Measurements from ENCODE around the gene MAP4K4.

The MAP4K4 gene

GRCh38 chr2:101816598-101816997 lies 119.1 kb downstream of the MAP4K4 start:
- TF ChIP-seq, protein P1, sequence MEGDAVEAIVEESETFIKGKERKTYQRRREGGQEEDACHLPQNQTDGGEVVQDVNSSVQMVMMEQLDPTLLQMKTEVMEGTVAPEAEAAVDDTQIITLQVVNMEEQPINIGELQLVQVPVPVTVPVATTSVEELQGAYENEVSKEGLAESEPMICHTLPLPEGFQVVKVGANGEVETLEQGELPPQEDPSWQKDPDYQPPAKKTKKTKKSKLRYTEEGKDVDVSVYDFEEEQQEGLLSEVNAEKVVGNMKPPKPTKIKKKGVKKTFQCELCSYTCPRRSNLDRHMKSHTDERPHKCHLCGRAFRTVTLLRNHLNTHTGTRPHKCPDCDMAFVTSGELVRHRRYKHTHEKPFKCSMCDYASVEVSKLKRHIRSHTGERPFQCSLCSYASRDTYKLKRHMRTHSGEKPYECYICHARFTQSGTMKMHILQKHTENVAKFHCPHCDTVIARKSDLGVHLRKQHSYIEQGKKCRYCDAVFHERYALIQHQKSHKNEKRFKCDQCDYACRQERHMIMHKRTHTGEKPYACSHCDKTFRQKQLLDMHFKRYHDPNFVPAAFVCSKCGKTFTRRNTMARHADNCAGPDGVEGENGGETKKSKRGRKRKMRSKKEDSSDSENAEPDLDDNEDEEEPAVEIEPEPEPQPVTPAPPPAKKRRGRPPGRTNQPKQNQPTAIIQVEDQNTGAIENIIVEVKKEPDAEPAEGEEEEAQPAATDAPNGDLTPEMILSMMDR (IDR thresholded peaks at IDR 0.05; ENCODE audit: low read depth, low read length), result no peak
- no peak overlapping the region for H3K4me3 ChIP-seq (ENCODE audit: low read depth, low read length)

DNA sequence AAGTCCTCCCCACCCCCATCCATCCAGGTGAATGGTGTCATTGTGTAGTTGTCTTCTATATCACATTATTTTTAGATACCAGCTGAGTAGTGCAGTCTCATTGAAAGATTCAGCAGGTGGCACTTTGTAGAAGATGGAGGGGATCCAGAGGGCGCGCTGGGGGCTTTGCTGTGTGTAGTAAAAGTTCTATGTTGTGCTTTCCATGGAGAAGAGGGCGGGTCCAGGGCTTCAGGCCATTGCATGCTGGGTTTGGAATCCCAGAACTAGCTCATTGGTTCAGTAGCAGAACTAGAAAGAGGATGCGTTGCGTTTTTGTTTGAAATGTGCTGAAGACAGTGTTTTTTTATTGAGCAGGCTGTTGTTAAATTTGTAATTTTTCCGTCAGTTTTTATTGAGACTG lies 120.0 kb downstream of the MAP4K4 start:
- TF ChIP-seq, protein P1 (IDR thresholded peaks at IDR 0.05; ENCODE audit: low read depth, low read length), result no peak
- no peak overlapping the region for H3K4me3 ChIP-seq (ENCODE audit: low read depth, low read length)

- no peak overlapping the region for H3K4me3 ChIP-seq (ENCODE audit: low read depth, low read length)
- TF ChIP-seq, protein P1 (IDR thresholded peaks at IDR 0.05; ENCODE audit: low read depth, low read length), result no peak
Observed at GRCh38 chr2:101818531-101819451, 121.3 kb downstream of the MAP4K4 start.

DNA sequence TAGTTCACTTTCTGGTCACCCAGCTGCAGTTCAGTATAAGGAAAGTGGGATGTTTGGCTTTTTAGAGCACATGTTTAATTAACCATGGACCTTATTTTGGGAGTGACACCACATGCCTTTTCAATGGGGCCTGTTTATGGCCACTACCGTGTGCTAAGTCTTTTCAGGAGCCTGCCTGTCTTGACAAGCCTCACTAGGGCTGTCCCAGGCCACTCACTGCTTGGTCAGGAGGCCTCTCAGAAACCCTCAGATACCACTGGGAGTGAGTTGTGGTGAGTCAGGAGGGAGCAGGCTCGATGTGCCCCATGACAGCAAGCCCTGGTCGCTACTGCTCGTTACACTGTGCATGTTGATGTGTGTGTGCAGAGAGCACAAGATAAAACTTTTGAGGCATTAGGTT lies 123.0 kb downstream of the MAP4K4 start:
- TF ChIP-seq, protein P1 (IDR thresholded peaks at IDR 0.05; ENCODE audit: low read depth, low read length), result no peak
- no peak overlapping the region for H3K4me3 ChIP-seq (ENCODE audit: low read depth, low read length)

DNA sequence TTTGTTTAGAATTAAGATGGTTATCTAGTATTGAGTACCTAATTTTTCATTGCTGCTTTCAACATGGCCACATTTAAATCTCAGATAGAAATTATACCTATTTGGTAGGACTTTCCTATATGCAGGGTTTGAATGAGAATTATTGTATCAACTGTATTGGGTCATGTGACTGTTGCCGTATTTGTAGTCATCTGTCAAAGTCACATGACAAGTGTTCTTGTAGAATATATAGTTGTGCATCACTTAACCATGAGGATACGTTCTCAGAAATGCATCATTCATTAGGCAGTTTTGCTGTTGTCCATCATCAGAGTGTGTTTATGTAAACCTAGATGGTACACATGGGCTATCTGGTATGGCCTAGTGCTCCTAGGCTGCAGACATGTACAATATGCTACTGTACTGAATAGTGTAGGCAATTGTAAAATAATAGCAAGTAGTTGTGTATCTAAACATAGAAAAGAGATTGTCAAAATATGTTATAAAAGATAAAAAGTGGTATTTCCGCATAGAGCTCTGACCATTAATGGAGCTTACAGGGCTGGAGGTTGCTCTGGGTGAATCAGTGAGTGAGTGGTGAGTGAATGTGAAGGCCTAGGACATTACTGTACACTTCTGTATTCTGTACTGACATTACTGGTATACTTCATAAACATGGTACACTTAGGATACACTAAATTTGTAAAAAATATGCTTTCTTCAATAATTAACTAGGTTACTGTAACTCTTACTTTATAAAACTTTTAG lies 123.7 kb downstream of the MAP4K4 start:
- no peak overlapping the region for H3K4me3 ChIP-seq (ENCODE audit: low read depth, low read length)
- TF ChIP-seq, protein P1 (IDR thresholded peaks at IDR 0.05; ENCODE audit: low read depth, low read length), result no peak

GRCh38 chr2:101821828-101822458 lies 124.4 kb downstream of the MAP4K4 start:
- TF ChIP-seq, protein P1 (IDR thresholded peaks at IDR 0.05; ENCODE audit: low read depth, low read length), result no peak
- H3K4me3 ChIP-seq (ENCODE audit: low read depth, low read length), result no peak overlapping the region
